Muscle layer of colon (tissue), 2 donors: ENCODE measurements around the gene HAUS8.
"Not testable (repeated sequence)": the region's sequence is repeated elsewhere in the genome, so short reads cannot be mapped to it uniquely, and the experiment has no call there.

ENCODE experiments used
- H3K27ac ChIP-seq: one replicate; pipeline ENCODE4 v1.7.0; 2013; ENCODE audit warnings: low read depth, mild to moderate bottlenecking, low read length, moderate library complexity
- H3K27me3 ChIP-seq, 2 donors: one replicate each; pipeline ENCODE4 v1.7.0; 2013; ENCODE audit warnings: low read length in 2 of 2, mild to moderate bottlenecking in 2 of 2; ENCODE audit not compliant: insufficient read depth in 2 of 2, control insufficient read depth in 1 of 2
- H3K36me3 ChIP-seq: one replicate; pipeline ENCODE4 v1.7.0; 2013; ENCODE audit warnings: mild to moderate bottlenecking, low read length; ENCODE audit not compliant: insufficient read depth
- H3K4me1 ChIP-seq: one replicate; pipeline ENCODE4 v1.7.0; 2013; ENCODE audit warnings: mild to moderate bottlenecking, low read length; ENCODE audit not compliant: insufficient read depth
- H3K4me3 ChIP-seq, 2 donors: one replicate each; pipeline ENCODE4 v1.7.0; 2013; ENCODE audit warnings: low read length in 2 of 2, low read depth in 1 of 2, mild to moderate bottlenecking in 1 of 2, moderate library complexity in 1 of 2
- H3K9ac ChIP-seq: one replicate; pipeline ENCODE4 v1.7.0; 2013; ENCODE audit warnings: low read length
- H3K9me3 ChIP-seq: one replicate; pipeline ENCODE4 v1.7.0; 2013; ENCODE audit warnings: mild to moderate bottlenecking, low read length
- donor health status: abdominal sarcoma.
- donor health status: Adenocarcinoma of cecum.

Gene HAUS8

GRCh38 chr19:17098326-17098725, 23.1 kb upstream of the HAUS8 start:
- Histone ChIP-seq H3K4me3 (no peak overlapping the region), H3K27ac (no peak overlapping the region), H3K9me3 (no peaks in the 10 kb centered on the region), H3K4me1 (peaks cover 18% of the 10 kb centered on the region), H3K9ac (no peak overlapping the region), H3K36me3 (peaks cover 18% of the 10 kb centered on the region), H3K27me3 (no peaks in the 10 kb centered on the region)

DNA sequence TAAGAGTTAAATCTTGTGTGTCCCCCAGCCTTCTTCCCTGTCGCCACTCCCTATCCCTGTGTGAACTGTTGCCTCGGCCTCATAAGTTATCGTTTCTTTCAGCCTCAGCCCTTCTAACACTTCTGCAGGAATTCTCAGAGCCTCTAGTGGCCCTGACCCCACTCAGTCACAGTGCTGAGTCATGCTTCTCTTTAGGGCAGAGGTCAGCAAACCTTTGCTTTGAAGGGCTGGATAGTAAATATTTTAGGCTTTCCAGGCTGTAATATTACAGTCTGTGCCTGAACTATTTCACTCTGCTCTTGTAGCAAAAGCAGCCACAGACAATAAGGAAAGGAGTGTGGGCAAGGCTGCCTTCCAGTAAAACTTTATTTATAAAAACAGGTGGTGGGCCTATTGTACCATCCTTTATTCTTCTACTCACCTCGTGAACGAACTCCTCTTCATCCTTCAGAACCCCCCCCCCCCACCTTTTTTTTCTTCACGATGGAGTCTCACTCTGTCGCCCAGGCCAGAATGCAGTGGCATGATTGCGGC, 22.4 kb upstream of the HAUS8 start:
- Histone ChIP-seq H3K36me3 (peaks cover 12% of the 10 kb centered on the region), H3K27ac (no peak overlapping the region), H3K9me3 (no peaks in the 10 kb centered on the region), H3K27me3 (no peaks in the 10 kb centered on the region), H3K9ac (no peak overlapping the region), H3K4me3 (no peak overlapping the region), H3K4me1 (peaks cover 18% of the 10 kb centered on the region)

DNA sequence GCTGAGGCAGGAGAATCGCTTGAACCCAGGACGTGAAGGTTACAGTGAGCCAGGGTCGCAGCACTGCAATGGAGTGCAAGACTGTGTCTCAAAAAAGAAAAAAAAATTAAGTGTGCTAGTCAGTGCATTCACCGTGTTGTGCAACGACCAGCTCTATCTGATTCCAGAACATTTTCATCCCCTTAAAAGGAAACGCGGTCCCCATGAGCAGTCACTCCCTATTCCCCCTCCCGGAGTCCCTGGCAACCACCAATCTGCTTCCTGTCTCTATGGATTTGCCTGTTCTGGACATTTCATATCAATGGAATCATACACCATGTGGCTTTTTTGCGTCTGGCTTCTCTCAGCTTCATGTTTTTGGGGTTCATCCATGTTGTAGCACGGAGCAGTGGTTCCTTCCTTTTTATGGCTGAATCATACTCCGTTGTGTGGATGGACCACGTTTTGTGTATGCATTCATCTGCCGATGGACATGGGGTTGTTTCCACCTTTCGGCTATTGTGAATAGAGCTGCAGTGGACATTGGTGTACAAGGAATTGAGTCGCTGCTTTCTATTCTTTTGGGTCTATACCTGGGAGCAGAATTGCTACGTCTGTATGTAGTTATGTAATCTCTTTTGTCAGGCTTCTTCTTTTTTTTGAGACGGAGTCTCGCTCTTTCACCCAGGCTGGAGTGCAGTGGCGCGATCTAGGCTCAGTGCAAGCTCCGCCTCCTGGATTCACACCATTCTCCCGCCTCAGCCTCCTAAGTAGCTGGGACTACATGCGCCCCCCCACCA, 20.1 kb upstream of the HAUS8 start:
- Histone ChIP-seq H3K9ac (no peak overlapping the region), H3K27ac (no peak overlapping the region), H3K4me1 (peaks cover 20% of the 10 kb centered on the region)

DNA sequence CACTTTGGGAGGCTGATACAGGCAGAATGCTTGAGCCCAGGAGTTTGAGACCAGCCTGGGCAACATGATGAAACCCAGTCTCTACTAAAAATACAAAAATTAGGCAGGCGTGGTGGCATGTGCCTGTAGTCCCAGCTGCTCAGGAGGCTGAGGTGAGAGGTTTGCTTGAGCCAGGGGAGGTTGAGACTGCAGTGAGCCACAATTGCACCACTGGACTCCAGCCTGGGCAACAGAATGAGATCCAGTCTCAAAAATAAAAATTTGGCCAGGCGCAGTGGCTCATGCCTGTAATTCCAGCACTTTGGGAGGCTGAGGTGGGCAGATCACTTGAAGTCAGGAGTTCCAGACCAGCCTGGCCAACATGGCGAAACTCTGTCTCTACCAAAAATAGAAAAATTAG, 19.4 kb upstream of the HAUS8 start:
- H3K27ac ChIP-seq, H3K36me3 ChIP-seq, H3K9me3 ChIP-seq, H3K4me3 ChIP-seq, H3K27me3 ChIP-seq, H3K9ac ChIP-seq: not testable (repeated sequence)
- H3K4me1 ChIP-seq: peaks cover 24% of the 10 kb centered on the region

More for the DNA sequence above, 20.1 kb upstream of the HAUS8 start:
- Histone ChIP-seq H3K27me3 (no peaks in the 10 kb centered on the region), H3K4me3 (no peak overlapping the region), H3K9me3 (no peaks in the 10 kb centered on the region), H3K36me3 (no peaks in the 10 kb centered on the region)

GRCh38 chr19:17092696-17093095, 17.4 kb upstream of the HAUS8 start:
- Histone ChIP-seq H3K9me3 (no peaks in the 10 kb centered on the region), H3K9ac (no peak overlapping the region), H3K4me3 (no peak overlapping the region), H3K27me3 (no peaks in the 10 kb centered on the region), H3K4me1 (peaks cover 40% of the 10 kb centered on the region), H3K27ac (no peak overlapping the region), H3K36me3 (no peaks in the 10 kb centered on the region)

GRCh38 chr19:17091758-17092333, 16.6 kb upstream of the HAUS8 start:
- Histone ChIP-seq H3K27me3 (no peaks in the 10 kb centered on the region), H3K4me3 (no peak overlapping the region), H3K27ac (no peak overlapping the region), H3K9me3 (no peaks in the 10 kb centered on the region), H3K4me1 (peaks cover 36% of the 10 kb centered on the region), H3K36me3 (no peaks in the 10 kb centered on the region), H3K9ac (no peak overlapping the region)

DNA sequence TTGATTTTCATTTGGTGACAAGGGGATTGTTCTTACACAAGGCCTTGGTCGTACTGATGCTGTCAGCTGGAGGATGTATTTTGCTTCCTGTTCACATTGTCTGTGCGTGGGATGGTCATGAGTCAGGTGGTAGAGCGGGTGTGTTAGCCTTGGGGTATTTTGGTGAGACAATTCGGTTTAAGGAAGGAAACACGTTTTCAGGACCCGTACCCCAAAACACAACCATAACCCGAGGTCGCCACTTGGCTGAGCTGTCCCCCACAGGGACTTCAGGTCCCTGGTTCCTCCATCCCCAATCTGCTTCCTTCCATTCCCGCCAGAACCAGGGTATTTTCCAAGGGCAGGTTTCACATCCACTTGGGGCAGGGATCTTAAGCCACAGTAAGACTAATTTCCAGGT, 15.3 kb upstream of the HAUS8 start:
- Histone ChIP-seq H3K4me3 (no peak overlapping the region), H3K36me3 (no peaks in the 10 kb centered on the region), H3K9ac (no peak overlapping the region), H3K4me1 (peaks cover 36% of the 10 kb centered on the region), H3K27me3 (no peaks in the 10 kb centered on the region), H3K9me3 (no peaks in the 10 kb centered on the region), H3K27ac (peak overlapping the region; percentile 43)

DNA sequence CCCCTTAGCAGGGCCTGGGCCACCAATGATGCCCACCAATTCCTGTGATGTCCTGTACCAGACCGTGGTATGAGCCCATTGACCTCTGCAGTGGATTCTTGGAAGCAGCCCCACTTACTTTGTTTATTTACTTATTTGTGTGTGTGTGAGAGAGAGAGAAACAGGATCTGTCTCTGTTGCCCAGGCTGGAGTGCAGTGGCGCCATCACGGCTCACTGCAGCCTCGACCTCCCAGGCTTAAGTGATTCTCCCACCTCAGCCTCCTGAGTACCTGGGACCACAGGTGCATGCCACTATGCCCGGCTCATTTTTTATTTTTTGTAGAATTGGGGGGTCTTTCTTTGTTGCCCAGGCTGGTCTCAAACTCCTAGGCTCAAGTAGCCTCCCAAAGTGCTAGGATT, 13.3 kb upstream of the HAUS8 start:
- H3K27me3 ChIP-seq: no peaks in the 10 kb centered on the region
- peak overlapping the region; percentile 10 for H3K27ac ChIP-seq
- H3K9me3 ChIP-seq: no peaks in the 10 kb centered on the region
- H3K36me3 ChIP-seq: no peaks in the 10 kb centered on the region
- H3K4me3 ChIP-seq: no peak overlapping the region
- H3K4me1 ChIP-seq: peaks cover 23% of the 10 kb centered on the region
- peak overlapping the region; percentile 6 for H3K9ac ChIP-seq

DNA sequence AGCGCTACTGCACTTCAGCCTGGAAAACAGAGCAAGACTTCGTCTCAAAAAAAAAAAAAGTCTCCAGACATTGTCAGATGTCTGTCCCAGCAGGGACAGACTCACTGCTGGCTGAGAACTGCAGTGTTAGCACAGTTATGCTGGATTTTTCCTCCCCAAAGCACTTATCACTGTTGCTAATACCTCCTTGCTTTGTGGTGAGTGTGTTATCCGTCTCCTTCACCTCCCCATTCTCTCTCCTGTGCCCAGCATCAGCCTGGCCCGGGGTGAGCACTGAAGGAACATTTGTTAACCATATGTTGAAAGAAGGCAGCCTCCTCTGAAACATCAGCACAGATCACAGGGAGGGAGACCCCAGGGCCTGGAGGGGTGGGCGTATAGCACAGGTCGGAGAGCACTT, 11.6 kb upstream of the HAUS8 start:
- Histone ChIP-seq H3K27ac (peak overlapping the region; percentile 41), H3K4me3 (no peak overlapping the region), H3K4me1 (peaks cover 37% of the 10 kb centered on the region), H3K36me3 (no peaks in the 10 kb centered on the region), H3K9me3 (no peaks in the 10 kb centered on the region), H3K9ac (no peak overlapping the region), H3K27me3 (no peaks in the 10 kb centered on the region)

DNA sequence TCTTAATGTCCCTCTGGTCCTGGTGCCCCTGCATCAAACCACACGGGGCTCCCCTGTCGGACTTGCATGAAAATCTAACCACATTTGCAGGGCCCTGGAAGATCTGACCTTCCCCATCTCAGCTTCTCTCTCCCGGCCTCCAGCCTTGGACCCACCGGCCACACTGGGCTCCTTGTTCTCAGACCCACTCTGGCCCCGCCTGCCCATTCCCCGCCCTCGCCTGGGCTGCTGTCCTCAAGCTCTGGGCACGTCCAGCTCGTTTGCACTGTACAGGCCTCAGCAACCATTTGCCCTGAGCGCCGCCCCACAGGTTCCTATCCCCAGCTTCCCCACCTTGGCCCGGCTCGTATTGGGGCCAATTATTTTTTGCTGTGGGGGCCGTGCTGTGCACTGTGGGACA, 10.9 kb upstream of the HAUS8 start:
- no peak overlapping the region for H3K27ac ChIP-seq
- H3K4me1 ChIP-seq: peaks cover 41% of the 10 kb centered on the region
- no peaks in the 10 kb centered on the region for H3K9me3 ChIP-seq
- no peaks in the 10 kb centered on the region for H3K27me3 ChIP-seq
- H3K4me3 ChIP-seq: no peak overlapping the region
- no peak overlapping the region for H3K9ac ChIP-seq
- H3K36me3 ChIP-seq: no peaks in the 10 kb centered on the region

DNA sequence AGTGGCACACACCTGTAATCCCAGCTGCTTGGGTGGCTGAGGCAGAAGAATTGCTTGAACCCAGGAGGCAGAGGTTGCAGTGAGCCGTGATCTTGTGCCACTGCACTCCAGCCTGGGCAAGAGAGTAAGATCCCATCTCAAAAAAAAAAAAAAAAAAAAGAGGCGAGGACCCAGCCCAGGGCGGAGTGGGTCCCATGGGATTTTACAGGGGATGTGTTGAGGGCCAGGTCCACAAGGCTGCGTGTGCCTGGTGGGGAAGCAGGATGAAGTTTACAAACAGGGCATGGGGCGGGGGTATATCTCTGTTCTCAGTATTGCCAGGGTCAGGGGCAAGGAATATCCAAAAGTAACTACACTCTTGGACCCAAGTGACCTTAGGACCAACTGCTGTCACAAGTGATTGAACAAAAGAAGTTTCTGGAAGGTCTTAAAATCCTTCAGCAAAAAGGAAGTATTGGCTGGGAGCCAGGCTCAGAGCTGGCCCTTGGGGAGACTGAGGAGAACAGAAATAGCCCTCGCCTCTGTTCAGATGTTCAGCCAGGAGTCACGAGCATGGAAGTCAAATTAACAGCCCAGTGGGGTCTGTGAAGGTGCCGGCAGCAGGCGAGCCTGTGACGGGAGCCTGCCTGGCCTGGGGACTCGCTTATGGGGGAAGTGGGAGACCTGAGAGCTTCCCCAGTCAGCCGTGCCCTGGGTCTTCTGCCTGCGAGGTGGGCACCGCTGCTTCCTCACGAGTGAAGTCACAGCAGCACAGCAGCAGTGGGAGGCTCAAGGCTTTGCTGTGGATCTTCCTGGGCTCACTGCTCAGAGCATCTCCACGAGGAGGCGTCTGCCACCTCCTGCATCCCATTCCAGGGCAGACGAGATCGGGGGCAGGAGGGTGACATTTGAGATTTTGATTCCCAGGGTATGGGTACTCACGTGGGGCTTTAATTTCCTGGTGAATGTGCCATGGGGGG, 6.7 kb upstream of the HAUS8 start:
- Histone ChIP-seq H3K9ac (no peak overlapping the region), H3K27me3 (no peaks in the 10 kb centered on the region), H3K9me3 (no peaks in the 10 kb centered on the region), H3K4me1 (peaks cover 42% of the 10 kb centered on the region), H3K27ac (peak overlapping the region; percentile 27), H3K36me3 (no peaks in the 10 kb centered on the region), H3K4me3 (no peak overlapping the region)
